ENCODE data around the gene LGR4.

DNA sequence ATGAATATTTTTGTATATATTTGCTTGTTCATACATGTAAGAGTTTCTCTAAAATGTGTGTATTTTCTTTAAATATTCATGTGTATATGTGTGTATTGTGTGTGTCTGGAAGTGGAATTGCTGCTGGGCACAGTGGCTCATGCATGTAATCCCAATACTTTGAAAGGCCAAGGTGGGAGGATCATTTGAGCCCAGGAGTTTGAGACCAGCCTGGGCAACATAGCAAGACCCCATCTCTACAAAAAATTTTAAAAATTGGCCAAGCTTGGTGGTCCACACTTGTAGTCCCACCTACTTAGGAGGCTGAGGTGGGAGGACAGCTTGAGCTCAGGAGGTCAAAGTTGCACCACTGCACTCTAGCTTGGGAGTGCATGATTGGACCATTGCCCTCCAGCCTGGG lies 4.7 kb upstream of the LGR4 start:
- TF ChIP-seq, protein P1, sequence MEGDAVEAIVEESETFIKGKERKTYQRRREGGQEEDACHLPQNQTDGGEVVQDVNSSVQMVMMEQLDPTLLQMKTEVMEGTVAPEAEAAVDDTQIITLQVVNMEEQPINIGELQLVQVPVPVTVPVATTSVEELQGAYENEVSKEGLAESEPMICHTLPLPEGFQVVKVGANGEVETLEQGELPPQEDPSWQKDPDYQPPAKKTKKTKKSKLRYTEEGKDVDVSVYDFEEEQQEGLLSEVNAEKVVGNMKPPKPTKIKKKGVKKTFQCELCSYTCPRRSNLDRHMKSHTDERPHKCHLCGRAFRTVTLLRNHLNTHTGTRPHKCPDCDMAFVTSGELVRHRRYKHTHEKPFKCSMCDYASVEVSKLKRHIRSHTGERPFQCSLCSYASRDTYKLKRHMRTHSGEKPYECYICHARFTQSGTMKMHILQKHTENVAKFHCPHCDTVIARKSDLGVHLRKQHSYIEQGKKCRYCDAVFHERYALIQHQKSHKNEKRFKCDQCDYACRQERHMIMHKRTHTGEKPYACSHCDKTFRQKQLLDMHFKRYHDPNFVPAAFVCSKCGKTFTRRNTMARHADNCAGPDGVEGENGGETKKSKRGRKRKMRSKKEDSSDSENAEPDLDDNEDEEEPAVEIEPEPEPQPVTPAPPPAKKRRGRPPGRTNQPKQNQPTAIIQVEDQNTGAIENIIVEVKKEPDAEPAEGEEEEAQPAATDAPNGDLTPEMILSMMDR (IDR thresholded peaks at IDR 0.05) = no peak
- TF ChIP-seq POLR2A (IDR thresholded peaks at IDR 0.05) = no peak

Data from testis (tissue), 2 donors.